Measurements from ENCODE around the gene CACNG5.
A peak's percentile ranks its signal among the peaks of the same experiment; 100 is the strongest.

The CACNG5 gene

GRCh38 chr17:66829386-66829864 is 5.5 kb upstream of the CACNG5 start:
- DNase-seq: peak; percentile 16

- peak; percentile 2 for DNase-seq
These were observed 5.0 kb upstream of the CACNG5 start for GRCh38 chr17:66829883-66830282.

- no peak for DNase-seq
These were observed 4.5 kb upstream of the CACNG5 start for GRCh38 chr17:66830451-66830850.

GRCh38 chr17:66831383-66832210 is 3.3 kb upstream of the CACNG5 start:
- DNase-seq: no peak

- no peak for DNase-seq
These were observed 1.7 kb upstream of the CACNG5 start for GRCh38 chr17:66833201-66833600.

GRCh38 chr17:66834426-66834918 is 445 bp upstream of the CACNG5 start:
- DNase-seq: no peak

GRCh38 chr17:66835476-66835875 is 559 bp downstream of the CACNG5 start:
- DNase-seq: no peak

- no peak for DNase-seq
These were observed 1.4 kb downstream of the CACNG5 start for GRCh38 chr17:66836063-66837005.

GRCh38 chr17:66837226-66837625 is 2.3 kb downstream of the CACNG5 start:
- no peak for DNase-seq

- DNase-seq: no peak
These were observed 3.2 kb downstream of the CACNG5 start for GRCh38 chr17:66837885-66838665.

GRCh38 chr17:66839616-66840015 is 4.7 kb downstream of the CACNG5 start:
- DNase-seq: no peak

GRCh38 chr17:66840061-66840460 is 5.1 kb downstream of the CACNG5 start:
- DNase-seq: no peak

- DNase-seq: no peak
These were observed 6.4 kb downstream of the CACNG5 start for GRCh38 chr17:66841328-66841727.

- no peak for DNase-seq
These were observed 6.8 kb downstream of the CACNG5 start for GRCh38 chr17:66841744-66842143.

GRCh38 chr17:66842505-66842904 is 7.6 kb downstream of the CACNG5 start:
- DNase-seq: no peak

- DNase-seq: no peak
These were observed 8.0 kb downstream of the CACNG5 start for GRCh38 chr17:66842959-66843358.

GRCh38 chr17:66843627-66844026 is 8.7 kb downstream of the CACNG5 start:
- no peak for DNase-seq

- DNase-seq: no peak
These were observed 12.8 kb downstream of the CACNG5 start for GRCh38 chr17:66847704-66848103.

GRCh38 chr17:66848496-66848895 is 13.6 kb downstream of the CACNG5 start:
- no peak for DNase-seq

- DNase-seq: no peak
These were observed 14.2 kb downstream of the CACNG5 start for GRCh38 chr17:66849032-66849655.

- DNase-seq: no peak
These were observed 15.1 kb downstream of the CACNG5 start for GRCh38 chr17:66849851-66850580.
